Activated CD4-positive, alpha-beta T cell treated with anti-CD3 and anti-CD28 coated beads for 24 hours (primary cell): ENCODE measurements around the gene TCF15.

ENCODE experiments used
- DNase-seq, 2 donors: peaks; one replicate each; pipeline ENCODE4 v3.0.0-alpha.2; 2020; ENCODE audit warnings: low read depth in 2 of 2

Gene TCF15

GRCh38 chr20:611047-611842 lies 1.1 kb upstream of the TCF15 start:
- no peak for DNase-seq

DNA sequence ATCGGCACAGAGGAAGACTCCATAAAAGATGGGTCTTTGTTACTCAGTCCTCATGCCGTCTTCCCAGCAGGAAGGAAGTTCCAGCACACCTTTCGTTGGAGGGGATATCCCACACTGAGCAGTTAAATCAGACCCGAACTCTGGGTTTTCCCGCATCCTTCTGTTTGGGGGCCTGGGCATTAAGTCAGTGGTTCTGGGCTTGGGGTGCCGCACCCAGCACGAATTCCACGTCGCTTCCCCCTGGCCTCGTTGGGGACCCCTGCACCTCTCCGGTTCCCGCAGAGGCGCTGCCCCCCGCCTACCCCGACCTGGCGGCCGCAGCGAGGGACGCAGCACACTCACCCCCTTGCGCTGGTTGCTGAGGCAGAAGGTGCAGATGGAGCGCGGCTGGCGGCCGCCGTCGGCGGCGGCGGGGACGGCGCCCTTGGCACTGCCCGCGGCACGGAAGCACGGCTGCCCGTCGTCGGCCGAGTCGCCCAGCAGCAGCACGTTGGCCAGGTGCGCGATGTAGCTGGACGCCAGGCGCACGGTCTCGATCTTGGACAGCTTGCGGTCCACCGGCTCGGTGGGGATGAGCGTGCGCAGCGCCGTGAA lies 641 bp downstream of the TCF15 start:
- DNase-seq = no peak

DNA sequence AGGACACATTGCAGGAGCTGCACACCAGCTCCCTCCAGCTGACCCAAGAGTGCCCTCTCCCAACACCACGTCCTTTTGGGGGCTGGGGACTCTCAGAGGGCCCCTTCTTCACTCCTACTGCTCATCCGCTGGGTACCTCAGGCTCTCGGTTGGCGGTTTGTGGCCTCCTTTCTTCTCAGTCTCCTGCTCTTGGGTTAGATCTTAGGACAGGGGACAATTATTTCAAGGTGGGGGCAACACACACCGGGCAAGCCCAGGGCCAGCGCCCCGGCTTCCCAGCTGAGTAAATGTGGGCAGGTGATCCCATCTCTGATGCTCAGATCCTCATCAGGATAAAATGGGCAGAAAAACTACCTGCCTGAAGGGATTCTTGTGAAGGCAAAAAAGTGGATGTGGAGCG lies 1.1 kb downstream of the TCF15 start:
- DNase-seq = no peak

GRCh38 chr20:607476-607875 lies 2.6 kb downstream of the TCF15 start:
- DNase-seq = no peak

DNA sequence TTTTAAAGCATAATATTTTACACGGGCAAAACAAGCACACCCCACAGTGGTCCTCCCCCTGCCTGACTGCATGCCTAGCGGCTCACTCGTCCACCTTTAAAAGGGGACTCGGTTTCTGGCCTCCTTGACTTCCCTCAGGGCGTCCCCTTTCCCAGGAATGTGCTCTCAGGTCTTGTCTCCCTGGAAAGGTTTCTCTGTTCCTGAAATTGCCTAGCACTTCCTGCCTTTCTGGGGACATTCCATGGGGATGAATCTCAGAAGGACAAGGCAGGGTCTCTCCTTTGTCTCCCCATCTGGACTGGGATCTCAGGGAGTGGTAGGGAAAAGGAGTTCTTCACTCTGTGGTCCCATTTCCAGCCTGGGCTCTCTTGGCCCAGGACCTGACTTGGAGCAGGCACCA lies 4.9 kb downstream of the TCF15 start:
- no peak for DNase-seq

- DNase-seq = no peak
Measured at GRCh38 chr20:603116-603640, 6.9 kb downstream of the TCF15 start.

GRCh38 chr20:602111-602970 lies 7.8 kb downstream of the TCF15 start:
- no peak for DNase-seq

GRCh38 chr20:600736-601135 lies 9.4 kb downstream of the TCF15 start:
- no peak for DNase-seq

DNA sequence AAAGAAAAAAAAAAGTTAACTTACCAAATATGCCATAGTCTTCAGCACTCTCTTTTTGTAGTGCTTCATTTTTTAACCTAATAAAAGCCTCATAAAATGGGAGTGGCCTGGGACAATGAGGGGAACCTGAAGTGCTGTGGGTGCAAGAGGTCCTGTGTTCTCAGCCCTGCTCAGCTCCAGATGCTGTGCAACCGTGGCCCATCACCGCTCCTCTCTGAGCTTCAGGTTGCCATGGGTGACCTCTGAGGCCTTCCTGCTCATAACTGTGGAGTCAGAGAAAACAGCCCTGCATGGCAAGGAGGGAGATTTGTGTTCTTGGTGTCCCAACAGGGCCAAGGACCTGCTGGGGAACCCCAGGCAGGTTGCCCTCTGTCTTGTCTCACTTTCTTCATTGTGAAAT lies 10.0 kb downstream of the TCF15 start:
- DNase-seq = no peak

DNA sequence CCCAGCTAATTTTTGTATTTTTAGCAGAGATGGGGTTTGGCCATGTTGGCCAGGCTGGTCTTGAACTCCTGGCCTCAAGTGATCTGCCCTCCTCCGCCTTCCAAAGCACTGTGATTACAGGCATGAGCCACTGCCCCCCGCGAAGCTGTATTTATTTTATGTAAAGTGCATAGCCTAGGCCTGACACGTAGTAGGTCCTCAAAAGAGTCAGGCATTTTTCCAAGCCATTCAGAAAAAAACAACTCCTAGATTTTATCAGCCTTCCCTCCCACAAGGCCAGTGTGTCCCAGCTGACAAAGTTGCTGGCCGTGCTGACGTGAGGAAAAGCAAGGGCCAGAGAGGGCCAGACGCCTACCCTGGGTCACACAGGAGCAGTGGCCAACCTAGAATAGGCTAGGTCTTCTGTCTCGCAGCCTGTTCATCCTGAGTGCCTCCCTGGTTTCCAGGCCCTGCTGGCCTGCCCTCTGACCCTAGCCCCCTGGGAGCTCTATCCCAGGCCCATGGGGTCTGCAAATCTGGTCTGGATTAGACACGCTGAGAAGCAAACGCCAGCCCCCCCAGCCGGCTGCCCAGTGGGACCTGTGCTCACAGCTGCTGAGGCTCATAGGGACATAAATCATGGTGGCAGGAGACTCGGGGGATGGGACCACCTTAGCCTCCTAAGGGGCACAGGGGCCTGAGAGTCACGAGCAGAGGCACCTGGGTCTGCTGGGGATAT lies 11.8 kb downstream of the TCF15 start:
- DNase-seq = no peak

DNA sequence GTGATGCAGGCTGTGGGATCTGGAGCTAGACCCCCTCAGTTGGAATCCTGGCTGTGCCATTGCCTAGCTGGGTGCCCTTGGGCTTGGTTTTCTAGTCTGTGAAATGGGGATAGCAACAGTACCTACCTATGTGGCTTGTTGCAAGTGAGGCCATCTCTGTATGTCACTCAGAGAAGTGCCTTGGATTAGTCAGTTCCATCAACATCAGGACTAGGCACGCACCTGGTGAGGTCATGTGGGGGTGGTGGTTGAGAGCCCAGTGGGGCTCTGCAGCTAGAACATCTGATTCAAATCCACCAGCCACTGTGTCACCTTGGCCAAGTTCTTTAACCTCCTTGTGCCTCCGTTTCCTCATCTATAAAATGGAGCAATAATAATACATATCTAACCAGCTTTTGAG lies 12.5 kb downstream of the TCF15 start:
- no peak for DNase-seq

- DNase-seq = no peak
Measured at GRCh38 chr20:595330-596308, 14.5 kb downstream of the TCF15 start.

GRCh38 chr20:592506-592905 lies 17.6 kb downstream of the TCF15 start:
- no peak for DNase-seq

DNA sequence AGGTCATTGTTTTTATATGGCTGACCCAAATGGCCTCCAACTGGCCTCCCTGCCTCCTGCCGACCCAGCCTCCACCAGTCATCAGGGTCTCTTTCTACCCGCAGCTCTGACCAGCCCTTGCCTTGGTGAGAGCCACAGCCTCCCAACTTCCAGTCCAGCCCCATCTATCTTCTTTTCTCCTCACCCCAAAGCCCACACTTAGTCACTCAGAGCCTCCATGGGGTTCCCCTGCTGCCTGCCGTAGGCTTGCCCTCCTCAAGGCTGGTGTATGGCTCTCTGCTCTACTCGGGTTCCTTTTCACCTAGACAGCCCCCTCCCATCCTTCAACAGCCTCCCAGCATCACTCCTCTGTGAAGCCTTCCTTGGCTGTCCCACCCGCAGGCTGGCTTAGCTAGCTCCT lies 18.2 kb downstream of the TCF15 start:
- DNase-seq = no peak

DNA sequence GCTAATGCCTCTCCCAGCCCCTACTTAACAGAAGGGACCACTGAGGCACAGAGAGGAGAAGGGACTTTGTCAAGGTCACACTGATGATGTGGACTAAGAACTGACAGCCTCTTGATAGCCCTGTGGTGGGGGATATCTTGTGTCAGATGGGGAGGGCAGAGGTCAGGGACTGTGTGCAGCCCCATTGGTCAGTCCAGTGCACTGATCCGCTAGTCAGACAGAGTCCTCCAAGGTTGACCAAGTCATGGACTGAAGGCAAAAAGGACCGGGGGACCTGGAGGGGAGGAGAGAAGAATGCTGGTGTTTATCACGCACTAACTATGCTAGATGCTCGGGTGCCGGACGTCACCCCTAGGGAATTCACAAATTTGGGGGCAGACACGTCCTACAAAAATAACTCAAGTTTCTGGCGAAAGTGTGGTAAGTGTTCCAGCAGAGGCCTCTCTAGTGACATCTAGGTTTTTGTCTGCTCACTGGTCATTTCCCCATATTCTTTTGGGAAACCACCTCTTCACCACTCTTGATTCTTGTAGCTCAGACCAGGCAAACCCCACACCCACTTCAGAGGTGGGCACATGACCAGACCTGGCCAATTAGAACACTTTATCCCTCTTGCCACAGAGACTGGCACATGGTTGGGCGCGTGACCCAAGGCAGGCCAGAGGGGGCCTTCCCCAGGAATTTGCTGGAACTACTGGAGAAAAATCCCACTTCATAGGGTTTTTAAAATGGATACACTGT lies 21.0 kb downstream of the TCF15 start:
- no peak for DNase-seq

DNA sequence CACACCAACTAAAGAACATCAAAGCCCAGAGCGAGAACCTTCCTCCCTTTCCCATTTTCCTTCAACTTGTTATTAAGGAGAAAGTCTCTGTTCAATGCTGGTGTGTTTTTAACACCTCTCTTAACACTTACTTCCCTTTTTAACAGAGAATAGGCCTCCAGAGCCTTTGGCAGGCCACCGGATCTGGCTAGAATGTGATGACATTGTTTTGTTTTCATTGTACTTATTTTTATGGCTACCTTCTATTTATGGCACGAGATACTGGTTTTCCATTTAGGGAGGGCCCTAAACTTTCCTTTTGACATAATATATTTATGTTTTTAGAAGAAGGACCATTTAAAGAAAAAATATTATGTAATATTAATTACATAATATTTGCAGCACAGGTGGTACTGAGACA lies 21.6 kb downstream of the TCF15 start:
- DNase-seq = no peak

- no peak for DNase-seq
Measured at GRCh38 chr20:584971-585301, 25.2 kb downstream of the TCF15 start.

- no peak for DNase-seq
Measured at GRCh38 chr20:584161-584970, 25.7 kb downstream of the TCF15 start.

- no peak for DNase-seq
Measured at GRCh38 chr20:582204-582603, 27.9 kb downstream of the TCF15 start.
